Erythroblast (primary cell): ENCODE results near the gene TTC8.

Source experiments
- GATA1 ChIP-seq: IDR thresholded peaks from 2 replicates; pipeline ENCODE4 v1.6.1; 2011; ENCODE audit warnings: low read depth, mild to moderate bottlenecking, control low read depth, low read length, moderate library complexity
- POLR2A ChIP-seq: IDR thresholded peaks from 2 replicates; pipeline ENCODE4 v1.6.1; 2011; ENCODE audit warnings: mild to moderate bottlenecking, low read length

- TF ChIP-seq POLR2A (no peak), GATA1 (no peak)
Observed at GRCh38 chr14:88840926-88841325, 16.5 kb downstream of the TTC8 start.
